Measurements from ENCODE around the gene RNF123.

RNF123 gene

GRCh38 chr3:49700453-49701128 is 11.2 kb downstream of the RNF123 start:
- Histone ChIP-seq H3K4me3 (ENCODE audit: insufficient read depth, low read depth, low read length, poor library complexity, severe bottlenecking) (no peak overlapping the region), H3K27ac (ENCODE audit: insufficient read depth, low read length, poor library complexity, severe bottlenecking) (no peak overlapping the region), H3K4me1 (ENCODE audit: control insufficient read depth, insufficient read depth, low read length, poor library complexity, severe bottlenecking) (no peaks in the 10 kb centered on the region), H3K9me3 (ENCODE audit: control insufficient read depth, low read length) (no peaks in the 10 kb centered on the region), H3K36me3 (ENCODE audit: control insufficient read depth, insufficient read depth, low read length) (peaks cover 45% of the 10 kb centered on the region), H3K27me3 (replicated peaks; ENCODE audit: control insufficient read depth, insufficient read depth, low read length, poor library complexity, severe bottlenecking) (no peaks in the 10 kb centered on the region)
- no peak for DNase-seq

- Histone ChIP-seq H3K9me3 (ENCODE audit: control insufficient read depth, low read length) (no peaks in the 10 kb centered on the region), H3K27me3 (replicated peaks; ENCODE audit: control insufficient read depth, insufficient read depth, low read length, poor library complexity, severe bottlenecking) (no peaks in the 10 kb centered on the region), H3K27ac (ENCODE audit: insufficient read depth, low read length, poor library complexity, severe bottlenecking) (no peak overlapping the region), H3K36me3 (ENCODE audit: control insufficient read depth, insufficient read depth, low read length) (peaks cover 52% of the 10 kb centered on the region), H3K4me3 (ENCODE audit: insufficient read depth, low read depth, low read length, poor library complexity, severe bottlenecking) (no peak overlapping the region), H3K4me1 (ENCODE audit: control insufficient read depth, insufficient read depth, low read length, poor library complexity, severe bottlenecking) (no peaks in the 10 kb centered on the region)
- no peak for DNase-seq
These were observed 12.2 kb downstream of the RNF123 start for GRCh38 chr3:49701388-49702077.

- peaks cover 44% of the 10 kb centered on the region for H3K36me3 ChIP-seq (ENCODE audit: control insufficient read depth, insufficient read depth, low read length)
- H3K4me3 ChIP-seq (ENCODE audit: insufficient read depth, low read depth, low read length, poor library complexity, severe bottlenecking), result no peak overlapping the region
- no peak overlapping the region for H3K27ac ChIP-seq (ENCODE audit: insufficient read depth, low read length, poor library complexity, severe bottlenecking)
- H3K27me3 ChIP-seq (replicated peaks; ENCODE audit: control insufficient read depth, insufficient read depth, low read length, poor library complexity, severe bottlenecking), result no peaks in the 10 kb centered on the region
- H3K4me1 ChIP-seq (ENCODE audit: control insufficient read depth, insufficient read depth, low read length, poor library complexity, severe bottlenecking), result no peaks in the 10 kb centered on the region
- no peak for DNase-seq
- no peaks in the 10 kb centered on the region for H3K9me3 ChIP-seq (ENCODE audit: control insufficient read depth, low read length)
These were observed 13.3 kb downstream of the RNF123 start for GRCh38 chr3:49702672-49703071.

GRCh38 chr3:49703443-49703927 is 14.1 kb downstream of the RNF123 start:
- DNase-seq, result peak; percentile 34 to 48 (median 35)
- Histone ChIP-seq H3K36me3 (ENCODE audit: control insufficient read depth, insufficient read depth, low read length) (peaks cover 36% of the 10 kb centered on the region), H3K4me3 (ENCODE audit: insufficient read depth, low read depth, low read length, poor library complexity, severe bottlenecking) (no peak overlapping the region), H3K4me1 (ENCODE audit: control insufficient read depth, insufficient read depth, low read length, poor library complexity, severe bottlenecking) (no peaks in the 10 kb centered on the region), H3K27me3 (replicated peaks; ENCODE audit: control insufficient read depth, insufficient read depth, low read length, poor library complexity, severe bottlenecking) (no peaks in the 10 kb centered on the region), H3K9me3 (ENCODE audit: control insufficient read depth, low read length) (no peaks in the 10 kb centered on the region), H3K27ac (ENCODE audit: insufficient read depth, low read length, poor library complexity, severe bottlenecking) (no peak overlapping the region)

GRCh38 chr3:49703956-49704355 is 14.6 kb downstream of the RNF123 start:
- no peaks in the 10 kb centered on the region for H3K4me1 ChIP-seq (ENCODE audit: control insufficient read depth, insufficient read depth, low read length, poor library complexity, severe bottlenecking)
- DNase-seq, result no peak
- no peak overlapping the region for H3K27ac ChIP-seq (ENCODE audit: insufficient read depth, low read length, poor library complexity, severe bottlenecking)
- H3K27me3 ChIP-seq (replicated peaks; ENCODE audit: control insufficient read depth, insufficient read depth, low read length, poor library complexity, severe bottlenecking), result no peaks in the 10 kb centered on the region
- H3K36me3 ChIP-seq (ENCODE audit: control insufficient read depth, insufficient read depth, low read length), result peaks cover 36% of the 10 kb centered on the region
- H3K9me3 ChIP-seq (ENCODE audit: control insufficient read depth, low read length), result no peaks in the 10 kb centered on the region
- H3K4me3 ChIP-seq (ENCODE audit: insufficient read depth, low read depth, low read length, poor library complexity, severe bottlenecking), result no peak overlapping the region

- Histone ChIP-seq H3K4me1 (ENCODE audit: control insufficient read depth, insufficient read depth, low read length, poor library complexity, severe bottlenecking) (no peaks in the 10 kb centered on the region), H3K27me3 (replicated peaks; ENCODE audit: control insufficient read depth, insufficient read depth, low read length, poor library complexity, severe bottlenecking) (no peaks in the 10 kb centered on the region), H3K4me3 (ENCODE audit: insufficient read depth, low read depth, low read length, poor library complexity, severe bottlenecking) (no peak overlapping the region), H3K36me3 (ENCODE audit: control insufficient read depth, insufficient read depth, low read length) (peaks cover 30% of the 10 kb centered on the region), H3K9me3 (ENCODE audit: control insufficient read depth, low read length) (no peaks in the 10 kb centered on the region), H3K27ac (ENCODE audit: insufficient read depth, low read length, poor library complexity, severe bottlenecking) (no peak overlapping the region)
- DNase-seq, result no peak
These were observed 15.3 kb downstream of the RNF123 start for GRCh38 chr3:49704629-49705028.

- Histone ChIP-seq H3K27me3 (replicated peaks; ENCODE audit: control insufficient read depth, insufficient read depth, low read length, poor library complexity, severe bottlenecking) (no peaks in the 10 kb centered on the region), H3K27ac (ENCODE audit: insufficient read depth, low read length, poor library complexity, severe bottlenecking) (no peak overlapping the region), H3K4me3 (ENCODE audit: insufficient read depth, low read depth, low read length, poor library complexity, severe bottlenecking) (no peak overlapping the region), H3K9me3 (ENCODE audit: control insufficient read depth, low read length) (no peaks in the 10 kb centered on the region), H3K36me3 (ENCODE audit: control insufficient read depth, insufficient read depth, low read length) (peaks cover 28% of the 10 kb centered on the region), H3K4me1 (ENCODE audit: control insufficient read depth, insufficient read depth, low read length, poor library complexity, severe bottlenecking) (no peaks in the 10 kb centered on the region)
- DNase-seq, result no peak
These were observed 16.1 kb downstream of the RNF123 start for GRCh38 chr3:49705390-49705960.

GRCh38 chr3:49706456-49707112 is 17.2 kb downstream of the RNF123 start:
- DNase-seq, result no peak
- Histone ChIP-seq H3K27ac (ENCODE audit: insufficient read depth, low read length, poor library complexity, severe bottlenecking) (no peak overlapping the region), H3K36me3 (ENCODE audit: control insufficient read depth, insufficient read depth, low read length) (peaks cover 28% of the 10 kb centered on the region), H3K4me1 (ENCODE audit: control insufficient read depth, insufficient read depth, low read length, poor library complexity, severe bottlenecking) (no peaks in the 10 kb centered on the region), H3K4me3 (ENCODE audit: insufficient read depth, low read depth, low read length, poor library complexity, severe bottlenecking) (no peak overlapping the region), H3K27me3 (replicated peaks; ENCODE audit: control insufficient read depth, insufficient read depth, low read length, poor library complexity, severe bottlenecking) (no peaks in the 10 kb centered on the region), H3K9me3 (ENCODE audit: control insufficient read depth, low read length) (no peaks in the 10 kb centered on the region)

GRCh38 chr3:49707113-49707480 is 17.7 kb downstream of the RNF123 start:
- Histone ChIP-seq H3K27me3 (replicated peaks; ENCODE audit: control insufficient read depth, insufficient read depth, low read length, poor library complexity, severe bottlenecking) (no peaks in the 10 kb centered on the region), H3K27ac (ENCODE audit: insufficient read depth, low read length, poor library complexity, severe bottlenecking) (no peak overlapping the region), H3K4me1 (ENCODE audit: control insufficient read depth, insufficient read depth, low read length, poor library complexity, severe bottlenecking) (no peaks in the 10 kb centered on the region), H3K36me3 (ENCODE audit: control insufficient read depth, insufficient read depth, low read length) (peaks cover 25% of the 10 kb centered on the region), H3K4me3 (ENCODE audit: insufficient read depth, low read depth, low read length, poor library complexity, severe bottlenecking) (no peak overlapping the region), H3K9me3 (ENCODE audit: control insufficient read depth, low read length) (no peaks in the 10 kb centered on the region)
- no peak for DNase-seq

GRCh38 chr3:49709852-49710251 is 20.5 kb downstream of the RNF123 start:
- peaks cover 13% of the 10 kb centered on the region for H3K36me3 ChIP-seq (ENCODE audit: control insufficient read depth, insufficient read depth, low read length)
- DNase-seq, result no peak
- no peaks in the 10 kb centered on the region for H3K27me3 ChIP-seq (replicated peaks; ENCODE audit: control insufficient read depth, insufficient read depth, low read length, poor library complexity, severe bottlenecking)
- no peaks in the 10 kb centered on the region for H3K9me3 ChIP-seq (ENCODE audit: control insufficient read depth, low read length)
- H3K4me3 ChIP-seq (ENCODE audit: insufficient read depth, low read depth, low read length, poor library complexity, severe bottlenecking), result no peak overlapping the region
- H3K4me1 ChIP-seq (ENCODE audit: control insufficient read depth, insufficient read depth, low read length, poor library complexity, severe bottlenecking), result peaks cover 4% of the 10 kb centered on the region
- no peak overlapping the region for H3K27ac ChIP-seq (ENCODE audit: insufficient read depth, low read length, poor library complexity, severe bottlenecking)
